Right atrium auricular region (tissue), 2 donors: ENCODE data around the gene ZNF557. TPM values are rescaled to one million over a fixed set of nuclear protein-coding genes. Genes with fewer than 3 reads are reported as not detected.

Source experiments
- DNase-seq: peaks from one replicate; pipeline ENCODE4 v3.0.0-alpha.2; 2019; ENCODE audit warnings: low spot score
- H3K27ac ChIP-seq, 2 donors: fragments of 200-600 bp; sonication (generic); 1 replicate in 1 of 2; 2 replicates in 1 of 2; pipeline ENCODE4 v1.5.1; 2016 to 2019
- H3K27me3 ChIP-seq, 2 donors: fragments of 200-600 bp; sonication (generic); one replicate each; pipeline versions ENCODE4 v1.5.1 to v1.6.0; 2017 to 2019
- H3K36me3 ChIP-seq: fragments of 200-600 bp; sonication (generic); one replicate; pipeline ENCODE4 v1.5.1; 2016
- H3K4me1 ChIP-seq, 2 donors: fragments of 200-600 bp; sonication (generic); one replicate each; pipeline versions ENCODE4 v1.5.1 to v1.6.0; 2017 to 2019
- H3K4me3 ChIP-seq, 2 donors: fragments of 200-600 bp; sonication (generic); 1 replicate in 1 of 2; 2 replicates in 1 of 2; pipeline ENCODE4 v1.5.1; 2017 to 2019; ENCODE audit warnings: mild to moderate bottlenecking in 1 of 2, moderate library complexity in 1 of 2
- H3K9me3 ChIP-seq, 2 donors: fragments of 200-600 bp; sonication (generic); one replicate each; pipeline ENCODE4 v1.5.1; 2019
- CTCF ChIP-seq, 2 donors: fragments of 200-600 bp; sonication (generic); IDR thresholded peaks; one replicate each; pipeline ENCODE4 v1.5.1; 2019; ENCODE audit warnings: antibody characterized with exemption in 2 of 2
- total RNA-seq, 2 donors: library from RNA; depleted of rRNA; stranded (reverse); fragments of >200 nt; gene quantifications; one replicate each; pipeline ENCODE4 v1.1.0, GENCODE V29; 2016

ZNF557 gene
- total RNA-seq, 2 donors from 2014 or later: 3.1 to 5.1 TPM

- H3K27me3 ChIP-seq: no peaks in the 10 kb centered on the region
- no peak overlapping the region for H3K27ac ChIP-seq
- no peak for DNase-seq
- no peak overlapping the region for H3K4me3 ChIP-seq
- TF ChIP-seq CTCF (IDR thresholded peaks at IDR 0.05): no peak
- H3K36me3 ChIP-seq: peaks cover 69% of the 10 kb centered on the region
- no peaks in the 10 kb centered on the region for H3K4me1 ChIP-seq
- H3K9me3 ChIP-seq: peaks cover 73 to 100% of the 10 kb centered on the region in 2 donors
These were observed 13.8 kb downstream of the ZNF557 start for GRCh38 chr19:7083076-7083956.

GRCh38 chr19:7088999-7089398, 19.5 kb downstream of the ZNF557 start:
- DNase-seq: no peak
- peaks cover 23 to 91% of the 10 kb centered on the region in 2 donors for H3K9me3 ChIP-seq
- H3K4me3 ChIP-seq: no peak overlapping the region
- TF ChIP-seq CTCF (IDR thresholded peaks at IDR 0.05): no peak
- H3K27ac ChIP-seq: no peak overlapping the region
- peaks cover 12% of the 10 kb centered on the region for H3K36me3 ChIP-seq
- no peaks in the 10 kb centered on the region for H3K4me1 ChIP-seq
- no peaks in the 10 kb centered on the region for H3K27me3 ChIP-seq

- Histone ChIP-seq H3K36me3 (no peaks in the 10 kb centered on the region), H3K9me3 (peaks cover 4 to 22% of the 10 kb centered on the region in 2 donors), H3K27ac (peak overlapping the region in 1 of 2 donors; percentile 91), H3K27me3 (no peaks in the 10 kb centered on the region), H3K4me1 (no peaks in the 10 kb centered on the region), H3K4me3 (peak overlapping the region in 1 of 2 donors; percentile 65)
- no peak for TF ChIP-seq CTCF (IDR thresholded peaks at IDR 0.05)
- no peak for DNase-seq
These were observed 28.6 kb downstream of the ZNF557 start for GRCh38 chr19:7098096-7098495.

- TF ChIP-seq CTCF (IDR thresholded peaks at IDR 0.05): peak in 1 of 2 donors; percentile 6
- Histone ChIP-seq H3K4me1 (no peaks in the 10 kb centered on the region), H3K36me3 (no peaks in the 10 kb centered on the region)
These were observed 29.4 kb downstream of the ZNF557 start for GRCh38 chr19:7098701-7099596.

GRCh38 chr19:7099597-7099921, 30.1 kb downstream of the ZNF557 start:
- peaks cover 4 to 8% of the 10 kb centered on the region in 2 donors for H3K9me3 ChIP-seq
- no peaks in the 10 kb centered on the region for H3K36me3 ChIP-seq
- H3K27me3 ChIP-seq: no peaks in the 10 kb centered on the region
- DNase-seq: no peak
- no peak for TF ChIP-seq CTCF (IDR thresholded peaks at IDR 0.05)
- peak overlapping the region; percentile 53 to 65 for H3K4me3 ChIP-seq
- no peaks in the 10 kb centered on the region for H3K4me1 ChIP-seq
- peak overlapping the region; percentile 91 to 94 for H3K27ac ChIP-seq

More at GRCh38 chr19:7098701-7099596, 29.4 kb downstream of the ZNF557 start:
- H3K4me3 ChIP-seq: peak overlapping the region; percentile 53 to 65
- no peaks in the 10 kb centered on the region for H3K27me3 ChIP-seq
- H3K27ac ChIP-seq: peak overlapping the region; percentile 91 to 94
- H3K9me3 ChIP-seq: peaks cover 4 to 14% of the 10 kb centered on the region in 2 donors
- DNase-seq: peak; percentile 89
